Psoas muscle (tissue), 8 donors: Measurements from ENCODE around the gene DIPK1B. TPM values are rescaled to one million over a fixed set of nuclear protein-coding genes. Genes with fewer than 3 reads are reported as not detected.

Experiments
- ATAC-seq, 4 donors: fragments of 200-7000 bp; cut with Tn5 transposase; one replicate each; pipeline ENCODE4 v1.9.1; 2020; ENCODE audit warnings: moderate library complexity in 3 of 4, mild to moderate bottlenecking in 2 of 4
- DNase-seq, 2 donors: peaks; one replicate each; pipeline ENCODE4 v3.0.0-alpha.2; 2020
- H3K27ac ChIP-seq: fragments of 200-600 bp; one replicate; pipeline ENCODE4 v1.8.0; 2022
- H3K27me3 ChIP-seq, 3 donors: fragments of 200-600 bp in 1 of 3; one replicate each; pipeline versions ENCODE4 v1.6.1 to v1.8.0; 2013 to 2022; ENCODE audit warnings: low read length in 2 of 3, mild to moderate bottlenecking in 2 of 3, moderate library complexity in 1 of 3; ENCODE audit not compliant: insufficient read depth in 3 of 3
- H3K36me3 ChIP-seq, 2 donors: fragments of 200-600 bp in 1 of 2; one replicate each; pipeline versions ENCODE4 v1.6.1 to v1.8.0; 2013 to 2022; ENCODE audit warnings: low read depth in 1 of 2, mild to moderate bottlenecking in 1 of 2, moderate library complexity in 1 of 2; ENCODE audit not compliant: insufficient read depth in 1 of 2
- H3K4me1 ChIP-seq: fragments of 200-600 bp; one replicate; pipeline ENCODE4 v1.8.0; 2022
- H3K4me3 ChIP-seq: fragments of 200-600 bp; one replicate; pipeline ENCODE4 v1.8.0; 2022; ENCODE audit warnings: mild to moderate bottlenecking
- H3K9me3 ChIP-seq: fragments of 200-600 bp; one replicate; pipeline ENCODE4 v1.8.0; 2022
- CTCF ChIP-seq: fragments of 200-600 bp; IDR thresholded peaks from one replicate; pipeline ENCODE4 v1.8.0; 2022; ENCODE audit warnings: antibody characterized with exemption
- WGBS, 3 donors: extraction: QIAGEN DNeasy Blood & Tissue Kit; methylation state at CpG; one replicate each; pipeline versions ENCODE4 v1.1.6 to v1.1.7; 2013; 5-methylcytosine and 5-hydroxymethylcytosine counted together
- intact Hi-C, 2 donors: fragments of 100-400 bp; cut with DNase I; formaldehyde crosslinking; loops; one replicate each; pipeline versions ENCODE4 v1.11.0 to v1.14.2; 2022
- polyA plus RNA-seq, 3 donors: library from polyadenylated mRNA; stranded (reverse); fragments of 200-250 nt; gene quantifications; one replicate each; pipeline ENCODE4 v1.2.3, GENCODE V29; 2013
- total RNA-seq, 4 donors: library from RNA; stranded (reverse); fragmentation: NEBNext Ultra II Directional in 2 of 4; extraction: Animal tissue kit (Norgen Biotek cat#: 25700) in 2 of 4; gene quantifications; one replicate each; pipeline versions ENCODE4 v1.2.1 to v1.2.4, GENCODE V29; 2021 to 2023
- donor health status: healthy with polysubstance abuse.
- donor health status: DM: no; HTN: no; CAD: no; lungs with moderate emphysema.
- donor health status: Bipolar disorder and iron deficiency.
- donor health status: healthy.
- donor health status: DM: yes; HTN: yes; CAD: no.
- donor health status: DM: no; HTN: no; CAD: no.
- donor health status: DM: no; HTN: no; CAD: no.
- donor health status: DM: yes; HTN: yes; CAD: no.

Gene DIPK1B
- total and polyA plus RNA-seq, 7 donors = 1.4 to 5.3 (median 2.4) TPM

- Histone ChIP-seq H3K27me3 (peaks cover 0 to 8% (median 0%) of the 10 kb centered on the region in 3 donors), H3K27ac (no peak overlapping the region), H3K9me3 (no peaks in the 10 kb centered on the region), H3K36me3 (peaks cover 0 to 36% of the 10 kb centered on the region in 2 donors), H3K4me1 (peaks cover 7% of the 10 kb centered on the region), H3K4me3 (no peak overlapping the region)
- ATAC-seq = no peak
- no peak for DNase-seq
- TF ChIP-seq CTCF = no peak
- WGBS, 3 donors = 74 to 83% (median 81%) methylated on average over 24 to 26 of the region's 26 CpGs
- intact Hi-C loops = no loop called here
These were observed 38.2 kb upstream of the DIPK1B start for GRCh38 chr9:136673975-136674785.

DNA sequence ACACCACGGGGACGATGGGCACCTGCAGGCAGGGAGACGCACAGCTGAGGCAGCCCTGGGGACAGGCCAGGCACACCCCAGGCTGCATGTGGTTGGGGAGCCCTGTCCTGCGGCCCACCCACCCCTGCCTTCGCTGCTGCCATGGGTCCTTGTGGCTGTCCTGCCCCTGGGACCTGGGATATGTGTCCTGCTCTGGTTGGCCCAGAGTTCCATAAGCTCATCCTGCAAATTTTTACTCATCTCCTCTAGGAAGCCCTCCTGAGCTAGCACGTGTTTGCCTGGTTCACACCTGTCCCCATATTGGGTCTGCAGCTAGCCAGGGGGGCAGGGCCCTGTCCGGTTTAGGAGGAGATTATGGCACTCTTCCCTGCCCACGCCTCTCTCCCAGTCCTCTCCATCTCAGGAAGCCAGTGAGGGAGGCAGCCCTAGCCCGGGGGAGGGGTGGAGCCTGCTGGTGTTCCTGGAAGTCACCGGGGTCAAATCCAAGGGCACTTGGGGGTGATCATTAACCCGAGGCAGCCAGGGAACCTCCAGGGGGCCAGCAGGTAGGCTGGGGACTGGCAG is 37.5 kb upstream of the DIPK1B start:
- TF ChIP-seq CTCF = no peak
- H3K27ac ChIP-seq = no peak overlapping the region
- H3K4me3 ChIP-seq = no peak overlapping the region
- WGBS, 3 donors = 67 to 75% (median 70%) methylated on average over 11 of the region's 11 CpGs
- peaks cover 14% of the 10 kb centered on the region for H3K4me1 ChIP-seq
- intact Hi-C loops = no loop called here
- H3K36me3 ChIP-seq = peaks cover 0 to 33% of the 10 kb centered on the region in 2 donors
- no peaks in the 10 kb centered on the region for H3K9me3 ChIP-seq
- peaks cover 0 to 4% (median 0%) of the 10 kb centered on the region in 3 donors for H3K27me3 ChIP-seq
- DNase-seq (no peak), ATAC-seq (no peak)

GRCh38 chr9:136675477-136676296 is 36.7 kb upstream of the DIPK1B start:
- Histone ChIP-seq H3K27ac (no peak overlapping the region), H3K4me1 (peaks cover 18% of the 10 kb centered on the region), H3K36me3 (peaks cover 0 to 25% of the 10 kb centered on the region in 2 donors), H3K27me3 (no peaks in the 10 kb centered on the region), H3K9me3 (no peaks in the 10 kb centered on the region), H3K4me3 (no peak overlapping the region)
- ATAC-seq = no peak
- WGBS, 3 donors = 80 to 87% (median 81%) methylated on average over 12 to 16 of the region's 16 CpGs
- TF ChIP-seq CTCF = no peak
- intact Hi-C loops = no loop called here
- DNase-seq = no peak

- Histone ChIP-seq H3K9me3 (no peaks in the 10 kb centered on the region), H3K36me3 (peaks cover 0 to 24% of the 10 kb centered on the region in 2 donors), H3K4me3 (no peak overlapping the region), H3K4me1 (peaks cover 18% of the 10 kb centered on the region), H3K27ac (no peak overlapping the region), H3K27me3 (no peaks in the 10 kb centered on the region)
- intact Hi-C loops = no loop called here
- WGBS, 3 donors = 91 to 95% (median 94%) methylated on average over 12 to 13 of the region's 13 CpGs
- no peak for TF ChIP-seq CTCF
- ATAC-seq (no peak), DNase-seq (no peak)
These were observed 36.0 kb upstream of the DIPK1B start for GRCh38 chr9:136676297-136676794.
